ENCODE measurements around the gene OTUD4. TPM values are rescaled to one million over a fixed set of nuclear protein-coding genes. Genes with fewer than 3 reads are reported as not detected.

The OTUD4 gene
- total and polyA plus RNA-seq, 9 of the 15 experiments (the other 6 are each of a cell fraction or from before 2014, with no cell fraction given): 4.2 to 29.0 (median 24.8) TPM

- TF ChIP-seq SMAD2 (IDR thresholded peaks at IDR 0.05; ENCODE audit: low read depth, low read length): no peak
- no peak for TF ChIP-seq ZNF354B (CRISPR knock-in tag; IDR thresholded peaks at IDR 0.05)
- TF ChIP-seq ZNF584 (CRISPR knock-in tag; IDR thresholded peaks at IDR 0.05; ENCODE audit: low read depth): peak; percentile 55; the same call in 1 of the 2 replicates
- TF ChIP-seq FOXK1 (CRISPR knock-in tag; IDR thresholded peaks at IDR 0.05; ENCODE audit: borderline replicate concordance): no peak
- no peak for TF ChIP-seq RBM34 (IDR thresholded peaks at IDR 0.05; ENCODE audit: borderline replicate concordance, insufficient read depth, low read length)
- TF ChIP-seq ARNT (IDR thresholded peaks at IDR 0.05): peak; percentile 13 to 60; a peak in 2 of 4 replicates
- no peak for TF ChIP-seq ZNF280B (CRISPR knock-in tag; IDR thresholded peaks at IDR 0.05)
- peak; percentile 18 for TF ChIP-seq CTCFL (IDR thresholded peaks at IDR 0.05; ENCODE audit: borderline replicate concordance, insufficient read depth, low read depth, low read length, poor library complexity, severe bottlenecking)
- peak in 1 of 2 experiments; percentile 71; a peak in 1 of 4 replicates for TF ChIP-seq FOXA3 (CRISPR knock-in tag; conservative IDR thresholded peaks at IDR 0.05 in 1 of 2, IDR thresholded peaks at IDR 0.05 in 1 of 2)
- TF ChIP-seq E2F3 (CRISPR knock-in tag; IDR thresholded peaks at IDR 0.05): peak; percentile 64; the same call in 1 of the 2 replicates
- TF ChIP-seq SETDB1 (IDR thresholded peaks at IDR 0.05; ENCODE audit: low read length): no peak
- TF ChIP-seq LARP7 (IDR thresholded peaks at IDR 0.05): peak; percentile 58; the same call in 1 of the 2 replicates
- TF ChIP-seq XRCC5 (IDR thresholded peaks at IDR 0.05; ENCODE audit: low read depth, low read length): 0 out of 2 replicates have a peak, but pooled peaks have one; percentile 44
- no peak for TF ChIP-seq SREBF1 (IDR thresholded peaks at IDR 0.05; ENCODE audit: borderline replicate concordance, low read depth, low read length)
- peak; percentile 56; the same call in 1 of the 2 replicates for TF ChIP-seq ZNF165 (CRISPR knock-in tag; IDR thresholded peaks at IDR 0.05; ENCODE audit: borderline replicate concordance)
- peak; percentile 100 for TF ChIP-seq CREM (IDR thresholded peaks at IDR 0.05; ENCODE audit: low read depth)
- peak; percentile 67 for TF ChIP-seq DPF2 (IDR thresholded peaks at IDR 0.05)
- peak; percentile 97 for TF ChIP-seq MAX (CRISPR knock-in tag; IDR thresholded peaks at IDR 0.05)
- peak; percentile 84 for TF ChIP-seq NFRKB (IDR thresholded peaks at IDR 0.05; ENCODE audit: low read depth)
- TF ChIP-seq CHAMP1 (IDR thresholded peaks at IDR 0.05): peak; percentile 84
Measured at GRCh38 chr4:145097821-145098674, 82.3 kb downstream of the OTUD4 start, which contains the start of the genes ABCE1 and ANAPC10 (continued).

Data from K562 (cell line).